ENCODE measurements around the gene ST8SIA2. TPM values are rescaled to one million over a fixed set of nuclear protein-coding genes. Genes with fewer than 3 reads are reported as not detected.

ST8SIA2 gene
- total RNA-seq, 6 experiments from 2014 or later, result 0.05 to 0.12 TPM; not detected in 4

DNA sequence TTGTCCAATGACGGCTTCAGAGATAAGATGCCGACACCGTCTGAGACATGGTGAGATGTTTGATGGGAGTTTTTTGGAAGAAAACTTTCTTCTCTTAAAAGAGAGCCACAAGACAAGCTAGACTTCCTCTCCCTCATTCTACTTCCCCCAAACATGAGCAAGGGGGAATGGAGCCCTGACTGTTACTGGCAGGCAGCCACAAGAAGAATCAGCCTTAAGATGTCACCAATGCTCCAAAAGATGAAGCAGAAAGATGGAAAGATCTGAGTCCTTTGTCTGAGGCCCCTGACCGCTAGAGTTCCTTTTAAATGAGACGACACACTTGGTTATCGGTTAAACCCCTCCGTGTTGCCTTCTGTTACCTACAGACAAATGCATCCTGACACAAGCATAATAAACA lies 108.7 kb downstream of the ST8SIA2 start:
- H3K4me1 Mint-ChIP-seq (ENCODE audit: low read depth), result no peaks in the 10 kb centered on the region
- H3K27ac Mint-ChIP-seq, result no peak overlapping the region
- peaks cover 10% of the 10 kb centered on the region for H3K9me3 Mint-ChIP-seq
- no peak for DNase-seq
- H3K27me3 Mint-ChIP-seq (ENCODE audit: insufficient read depth), result peaks cover 3% of the 10 kb centered on the region; the same call in 1 of the 2 replicates
- H3K36me3 Mint-ChIP-seq (ENCODE audit: low read depth), result no peaks in the 10 kb centered on the region
- TF ChIP-seq, protein P1, sequence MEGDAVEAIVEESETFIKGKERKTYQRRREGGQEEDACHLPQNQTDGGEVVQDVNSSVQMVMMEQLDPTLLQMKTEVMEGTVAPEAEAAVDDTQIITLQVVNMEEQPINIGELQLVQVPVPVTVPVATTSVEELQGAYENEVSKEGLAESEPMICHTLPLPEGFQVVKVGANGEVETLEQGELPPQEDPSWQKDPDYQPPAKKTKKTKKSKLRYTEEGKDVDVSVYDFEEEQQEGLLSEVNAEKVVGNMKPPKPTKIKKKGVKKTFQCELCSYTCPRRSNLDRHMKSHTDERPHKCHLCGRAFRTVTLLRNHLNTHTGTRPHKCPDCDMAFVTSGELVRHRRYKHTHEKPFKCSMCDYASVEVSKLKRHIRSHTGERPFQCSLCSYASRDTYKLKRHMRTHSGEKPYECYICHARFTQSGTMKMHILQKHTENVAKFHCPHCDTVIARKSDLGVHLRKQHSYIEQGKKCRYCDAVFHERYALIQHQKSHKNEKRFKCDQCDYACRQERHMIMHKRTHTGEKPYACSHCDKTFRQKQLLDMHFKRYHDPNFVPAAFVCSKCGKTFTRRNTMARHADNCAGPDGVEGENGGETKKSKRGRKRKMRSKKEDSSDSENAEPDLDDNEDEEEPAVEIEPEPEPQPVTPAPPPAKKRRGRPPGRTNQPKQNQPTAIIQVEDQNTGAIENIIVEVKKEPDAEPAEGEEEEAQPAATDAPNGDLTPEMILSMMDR (IDR thresholded peaks at IDR 0.05), result no peak
- no peak overlapping the region for H3K4me3 Mint-ChIP-seq

DNA sequence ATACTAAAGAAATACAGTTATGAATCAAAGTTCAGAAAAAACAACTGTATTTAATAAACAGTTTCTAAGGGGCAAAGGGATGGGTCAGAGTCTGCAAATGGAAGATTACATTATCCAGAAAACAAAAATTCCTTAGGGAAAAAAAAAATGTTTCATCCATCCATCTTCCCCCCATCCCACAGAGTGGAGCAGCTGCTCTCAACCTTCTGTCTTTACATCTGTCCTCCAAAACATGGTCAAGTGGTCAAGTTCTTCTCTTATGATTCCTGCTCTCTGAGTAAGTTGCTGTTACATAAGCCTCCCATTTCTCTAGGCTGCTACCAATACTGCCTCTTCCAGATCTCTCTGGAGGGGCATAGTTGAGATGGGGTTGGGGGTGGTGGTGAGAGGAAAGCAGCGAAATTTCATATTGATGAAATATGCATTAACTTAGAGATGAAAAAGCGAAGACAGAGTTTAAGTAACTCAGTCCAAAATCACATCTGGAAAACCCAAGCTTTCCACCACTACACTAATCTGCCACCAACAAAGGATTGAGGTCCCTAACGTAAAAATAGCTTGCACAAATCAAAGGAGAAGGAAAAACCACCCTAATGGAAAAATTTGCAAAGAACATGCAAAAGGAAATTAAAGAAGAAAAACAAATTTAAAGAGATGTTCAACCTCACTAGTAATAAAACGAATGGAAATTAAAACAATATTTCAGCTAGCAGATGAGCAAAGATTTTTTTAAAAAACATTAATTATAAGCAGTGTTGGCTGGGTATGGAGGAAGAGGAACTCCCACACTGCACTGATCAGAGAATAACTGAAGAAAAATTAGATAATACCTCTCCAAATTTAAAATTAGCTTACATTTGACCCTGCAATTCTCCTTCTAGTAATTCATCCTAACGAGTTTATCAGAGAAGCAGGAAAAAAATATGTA lies 109.5 kb downstream of the ST8SIA2 start:
- Mint-ChIP-seq H3K27ac (no peak overlapping the region), H3K4me1 (ENCODE audit: low read depth) (no peaks in the 10 kb centered on the region), H3K4me3 (no peak overlapping the region), H3K27me3 (ENCODE audit: insufficient read depth) (peaks cover 3% of the 10 kb centered on the region; the same call in 1 of the 2 replicates), H3K9me3 (peaks cover 10% of the 10 kb centered on the region), H3K36me3 (ENCODE audit: low read depth) (no peaks in the 10 kb centered on the region)
- no peak for DNase-seq
- TF ChIP-seq, protein P1 (IDR thresholded peaks at IDR 0.05), result no peak

DNA sequence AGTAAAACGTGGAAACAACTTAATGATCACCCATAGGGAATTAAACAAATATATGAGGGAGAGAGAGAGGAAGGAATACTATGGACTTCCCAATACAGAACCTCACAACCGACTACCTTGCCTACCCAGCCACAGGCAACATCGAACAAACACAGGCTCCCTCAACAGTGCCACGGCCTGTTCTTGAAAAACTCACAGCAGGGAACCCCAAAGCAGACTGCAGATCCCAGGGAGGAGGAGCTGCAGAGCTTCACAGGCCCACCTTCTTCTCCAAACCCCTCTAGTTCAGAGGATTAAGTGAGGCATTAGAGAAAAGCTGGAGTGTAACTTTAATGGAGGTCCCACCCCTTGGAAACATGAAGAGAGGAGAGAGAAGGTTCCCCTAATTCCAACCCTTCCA lies 110.2 kb downstream of the ST8SIA2 start:
- Mint-ChIP-seq H3K36me3 (ENCODE audit: low read depth) (no peaks in the 10 kb centered on the region), H3K4me3 (no peak overlapping the region)

DNA sequence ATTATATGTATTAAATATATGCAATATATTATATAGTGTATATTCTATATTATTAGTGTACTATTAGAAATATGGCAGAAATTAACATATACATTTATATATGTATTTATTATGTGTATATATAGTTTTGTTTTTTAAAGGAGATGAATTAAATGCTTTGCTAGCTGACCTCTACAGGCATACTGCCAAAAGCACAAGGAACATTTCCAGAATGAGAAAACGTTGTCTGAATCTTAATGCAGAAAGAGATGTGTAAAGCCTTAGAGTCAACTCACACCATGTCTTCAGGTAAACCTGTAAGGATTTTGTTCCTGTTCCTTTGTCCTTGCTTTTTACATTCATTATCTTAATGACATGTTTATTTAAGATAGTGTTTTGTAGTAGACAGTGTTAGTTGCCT lies 111.9 kb downstream of the ST8SIA2 start:
- peaks cover 5% of the 10 kb centered on the region; the same call in 1 of the 2 replicates for H3K9me3 Mint-ChIP-seq
- H3K27me3 Mint-ChIP-seq (ENCODE audit: insufficient read depth), result no peaks in the 10 kb centered on the region; the same call in 1 of the 2 replicates
- no peaks in the 10 kb centered on the region for H3K36me3 Mint-ChIP-seq (ENCODE audit: low read depth)
- no peak overlapping the region for H3K27ac Mint-ChIP-seq
- TF ChIP-seq, protein P1 (IDR thresholded peaks at IDR 0.05), result no peak
- 0 out of 2 replicates have a peak, but pooled peaks cover 5% of the 10 kb centered on the region for H3K4me1 Mint-ChIP-seq (ENCODE audit: low read depth)
- H3K4me3 Mint-ChIP-seq, result no peak overlapping the region
- no peak for DNase-seq

More for the DNA sequence above, 110.2 kb downstream of the ST8SIA2 start:
- peaks cover 1% of the 10 kb centered on the region; the same call in 1 of the 2 replicates for H3K27me3 Mint-ChIP-seq (ENCODE audit: insufficient read depth)
- H3K4me1 Mint-ChIP-seq (ENCODE audit: low read depth), result no peaks in the 10 kb centered on the region
- no peak overlapping the region for H3K27ac Mint-ChIP-seq
- no peak for DNase-seq
- peaks cover 10% of the 10 kb centered on the region for H3K9me3 Mint-ChIP-seq
- TF ChIP-seq, protein P1 (IDR thresholded peaks at IDR 0.05), result no peak

DNA sequence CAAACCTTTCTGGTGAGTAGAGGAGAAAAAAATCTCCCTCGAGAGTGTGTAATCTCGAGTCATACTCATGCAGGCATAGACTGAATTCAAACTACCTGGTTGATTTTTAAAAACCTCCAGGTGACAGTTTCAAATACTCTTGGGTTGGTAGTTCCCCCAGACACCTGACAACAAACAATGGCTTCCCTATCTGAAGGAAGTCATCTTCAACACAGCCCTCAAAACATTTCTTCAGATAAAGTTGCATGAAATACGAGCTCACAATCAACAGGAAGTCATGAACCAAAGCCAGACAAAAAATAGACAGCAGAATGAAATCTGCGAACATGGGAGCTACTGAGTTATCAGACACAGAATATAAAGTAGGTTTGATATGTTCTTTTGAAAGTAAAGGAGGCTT lies 112.8 kb downstream of the ST8SIA2 start:
- no peak overlapping the region for H3K4me3 Mint-ChIP-seq
- no peak overlapping the region for H3K27ac Mint-ChIP-seq
- TF ChIP-seq, protein P1 (IDR thresholded peaks at IDR 0.05), result no peak
- no peak for DNase-seq
- no peaks in the 10 kb centered on the region; the same call in 1 of the 2 replicates for H3K27me3 Mint-ChIP-seq (ENCODE audit: insufficient read depth)
- 0 out of 2 replicates have a peak, but pooled peaks cover 5% of the 10 kb centered on the region for H3K4me1 Mint-ChIP-seq (ENCODE audit: low read depth)
- peaks cover 8% of the 10 kb centered on the region; the same call in 1 of the 2 replicates for H3K9me3 Mint-ChIP-seq
- no peaks in the 10 kb centered on the region for H3K36me3 Mint-ChIP-seq (ENCODE audit: low read depth)

Data from HFFc6 (cell line).